PC-3 (cell line): ENCODE results near the gene SVIL.

Experiments used
- EZH2 ChIP-seq: fragments of 300-600 bp; sonication (generic); IDR thresholded peaks from one replicate; pipeline ENCODE4 v1.6.1; 2017; ENCODE audit warnings: antibody characterized with exemption, mild to moderate bottlenecking, low read length; ENCODE audit not compliant: unreplicated experiment
- EZH2phosphoT487 ChIP-seq: fragments of 300-600 bp; sonication (generic); IDR thresholded peaks from 2 replicates; pipeline ENCODE4 v1.6.1; 2018; ENCODE audit warnings: mild to moderate bottlenecking, antibody characterized with exemption, low read length, borderline replicate concordance
- TF ChIP-seq, protein P1 (sequence below): fragments of 300-600 bp; sonication (generic); conservative IDR thresholded peaks from 2 replicates; pipeline ENCODE4 v1.5.1; 2017; ENCODE audit warnings: antibody characterized with exemption, low read depth, mild to moderate bottlenecking, low read length

GRCh38 chr10:29479981-29480954 lies 154.5 kb downstream of the SVIL start:
- TF ChIP-seq, protein P1, sequence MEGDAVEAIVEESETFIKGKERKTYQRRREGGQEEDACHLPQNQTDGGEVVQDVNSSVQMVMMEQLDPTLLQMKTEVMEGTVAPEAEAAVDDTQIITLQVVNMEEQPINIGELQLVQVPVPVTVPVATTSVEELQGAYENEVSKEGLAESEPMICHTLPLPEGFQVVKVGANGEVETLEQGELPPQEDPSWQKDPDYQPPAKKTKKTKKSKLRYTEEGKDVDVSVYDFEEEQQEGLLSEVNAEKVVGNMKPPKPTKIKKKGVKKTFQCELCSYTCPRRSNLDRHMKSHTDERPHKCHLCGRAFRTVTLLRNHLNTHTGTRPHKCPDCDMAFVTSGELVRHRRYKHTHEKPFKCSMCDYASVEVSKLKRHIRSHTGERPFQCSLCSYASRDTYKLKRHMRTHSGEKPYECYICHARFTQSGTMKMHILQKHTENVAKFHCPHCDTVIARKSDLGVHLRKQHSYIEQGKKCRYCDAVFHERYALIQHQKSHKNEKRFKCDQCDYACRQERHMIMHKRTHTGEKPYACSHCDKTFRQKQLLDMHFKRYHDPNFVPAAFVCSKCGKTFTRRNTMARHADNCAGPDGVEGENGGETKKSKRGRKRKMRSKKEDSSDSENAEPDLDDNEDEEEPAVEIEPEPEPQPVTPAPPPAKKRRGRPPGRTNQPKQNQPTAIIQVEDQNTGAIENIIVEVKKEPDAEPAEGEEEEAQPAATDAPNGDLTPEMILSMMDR: no peak
- no peak for TF ChIP-seq EZH2
- no peak for TF ChIP-seq EZH2phosphoT487
